Esophagus (tissue), 2 donors: ENCODE measurements around the gene ME1. TPM values are rescaled to one million over a fixed set of nuclear protein-coding genes. Genes with fewer than 3 reads are reported as not detected.
"Not testable (repeated sequence)": the region's sequence is repeated elsewhere in the genome, so short reads cannot be mapped to it uniquely, and the experiment has no call there.

Source experiments
- H3K27ac ChIP-seq, 2 donors: one replicate each; pipeline ENCODE4 v1.5.1; 2013; ENCODE audit warnings: low read depth in 2 of 2, mild to moderate bottlenecking in 2 of 2, inconsistent platforms in 1 of 2, low read length in 1 of 2, moderate library complexity in 1 of 2
- H3K27me3 ChIP-seq, 2 donors: one replicate each; pipeline ENCODE4 v1.6.1; 2013; ENCODE audit warnings: low read length in 2 of 2, control low read depth in 1 of 2, mild to moderate bottlenecking in 1 of 2; ENCODE audit not compliant: insufficient read depth in 2 of 2, control insufficient read depth in 1 of 2
- H3K36me3 ChIP-seq, 2 donors: one replicate each; pipeline ENCODE4 v1.6.1; 2013; ENCODE audit warnings: low read length in 1 of 2; ENCODE audit not compliant: control insufficient read depth in 2 of 2, insufficient read depth in 2 of 2
- H3K4me1 ChIP-seq, 2 donors: one replicate each; pipeline ENCODE4 v1.6.1; 2013; ENCODE audit warnings: low read length in 1 of 2; ENCODE audit not compliant: control insufficient read depth in 2 of 2, insufficient read depth in 2 of 2
- H3K4me3 ChIP-seq, 2 donors: one replicate each; pipeline ENCODE4 v1.5.1; 2013; ENCODE audit warnings: low read length in 2 of 2, mild to moderate bottlenecking in 2 of 2, low read depth in 1 of 2, moderate library complexity in 1 of 2
- H3K9me3 ChIP-seq, 2 donors: one replicate each; pipeline ENCODE4 v1.6.1; 2013; ENCODE audit warnings: mild to moderate bottlenecking in 2 of 2, low read depth in 1 of 2, low read length in 1 of 2, moderate library complexity in 1 of 2; ENCODE audit not compliant: control insufficient read depth in 2 of 2, insufficient read depth in 1 of 2
- WGBS, 2 donors: extraction: QIAGEN DNeasy Blood & Tissue Kit; methylation state at CpG; one replicate each; pipeline ENCODE4 v1.1.7; 2013; 5-methylcytosine and 5-hydroxymethylcytosine counted together
- polyA plus RNA-seq, 2 donors: library from polyadenylated mRNA; stranded (reverse); fragments of 200-250 nt; gene quantifications; one replicate each; pipeline ENCODE4 v1.2.3, GENCODE V29; 2013
- donor health status: healthy with polysubstance abuse.
- donor health status: Bipolar disorder and iron deficiency.

The ME1 gene
- polyA plus RNA-seq, 2 donors = 17.4 to 19.2 TPM

DNA sequence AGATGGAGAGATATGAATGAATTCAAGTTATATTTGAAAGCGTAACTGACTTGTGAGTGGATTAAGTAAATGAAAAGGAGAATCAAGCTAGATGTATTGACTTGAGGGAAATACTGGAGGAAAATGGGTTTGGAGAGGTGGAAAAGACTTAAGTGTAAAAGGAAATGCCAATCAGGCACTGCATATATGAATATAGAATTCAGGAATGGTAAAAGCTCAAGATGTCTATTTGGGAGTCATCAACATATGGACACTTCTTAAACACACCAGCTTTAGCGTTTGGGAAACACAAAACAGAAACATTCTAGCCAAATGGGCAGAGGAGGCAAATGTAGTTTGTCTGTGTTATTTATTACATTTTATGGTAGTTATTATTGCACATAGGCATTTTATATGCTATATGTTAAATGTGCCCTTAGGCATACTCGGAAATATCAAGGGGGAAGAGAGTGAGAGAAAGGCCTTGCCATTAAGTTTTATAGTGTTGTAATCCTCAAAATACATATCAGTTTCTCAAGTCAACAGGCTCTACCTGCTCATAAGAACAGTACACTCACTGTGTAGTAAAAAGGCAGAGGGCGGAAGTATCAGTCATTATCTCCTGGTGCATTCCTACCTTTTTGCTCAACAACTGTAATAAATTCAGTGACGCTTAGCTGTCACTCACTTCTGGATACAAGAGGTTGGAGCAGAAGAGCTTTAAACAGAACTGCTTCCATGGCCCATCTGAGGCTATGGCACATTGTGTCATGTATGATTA lies 33.7 kb upstream of the ME1 start:
- Histone ChIP-seq H3K9me3 (no peaks in the 10 kb centered on the region), H3K27me3 (no peaks in the 10 kb centered on the region), H3K4me1 (no peaks in the 10 kb centered on the region), H3K4me3 (no peak overlapping the region), H3K27ac (no peak overlapping the region), H3K36me3 (no peaks in the 10 kb centered on the region)
- 84 to 92% methylated on average over 5 of the region's 5 CpGs for WGBS, 2 donors

DNA sequence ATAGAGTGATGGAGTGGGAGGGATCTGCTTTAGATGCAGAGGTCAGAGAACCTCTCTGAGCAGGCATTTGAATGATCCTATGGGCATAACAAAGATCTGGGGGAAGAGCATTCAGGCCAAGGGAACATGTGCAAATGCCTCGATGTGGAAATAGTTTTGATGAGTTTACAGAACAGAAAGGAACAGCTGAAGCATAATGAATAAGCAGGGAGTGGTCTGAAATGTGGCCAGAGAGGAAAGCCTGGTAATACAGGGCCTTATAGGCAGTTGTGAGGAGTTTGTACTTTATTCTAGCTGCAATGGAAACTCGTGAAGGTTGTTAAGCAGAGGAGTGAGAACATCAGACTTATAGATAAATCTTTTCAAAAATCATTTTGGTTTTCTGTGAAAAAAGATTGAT lies 33.0 kb upstream of the ME1 start:
- H3K9me3 ChIP-seq = no peaks in the 10 kb centered on the region
- no peaks in the 10 kb centered on the region for H3K27me3 ChIP-seq
- H3K4me1 ChIP-seq = no peaks in the 10 kb centered on the region
- H3K36me3 ChIP-seq = no peaks in the 10 kb centered on the region
- no peak overlapping the region for H3K4me3 ChIP-seq
- H3K27ac ChIP-seq = no peak overlapping the region
- 33% methylated on average over 2 of the region's 2 CpGs for WGBS, 2 donors

DNA sequence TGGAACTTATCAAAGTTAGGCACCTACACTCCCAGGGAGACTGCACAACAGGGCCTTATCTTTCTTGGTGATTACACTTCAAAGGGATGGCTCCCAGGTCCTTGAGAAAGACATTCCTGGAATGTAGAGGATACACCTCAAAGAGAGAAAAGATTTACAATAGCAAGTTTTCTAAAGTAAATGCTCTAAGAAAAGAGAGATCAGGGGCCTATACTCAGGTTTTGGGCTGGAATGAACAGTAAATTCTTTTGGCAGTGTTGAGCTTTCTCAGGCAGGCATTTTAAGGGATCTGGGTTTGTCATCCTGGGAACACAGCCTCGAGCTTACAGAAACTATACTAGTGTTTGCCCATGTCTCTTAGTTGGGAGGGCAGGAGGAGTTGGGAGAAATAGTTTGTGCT lies 31.7 kb upstream of the ME1 start:
- Histone ChIP-seq H3K27ac (no peak overlapping the region), H3K4me1 (no peaks in the 10 kb centered on the region), H3K9me3 (no peaks in the 10 kb centered on the region), H3K36me3 (no peaks in the 10 kb centered on the region), H3K4me3 (no peak overlapping the region), H3K27me3 (no peaks in the 10 kb centered on the region)
- 32 to 59% methylated on average over 1 of the region's 1 CpG for WGBS, 2 donors

DNA sequence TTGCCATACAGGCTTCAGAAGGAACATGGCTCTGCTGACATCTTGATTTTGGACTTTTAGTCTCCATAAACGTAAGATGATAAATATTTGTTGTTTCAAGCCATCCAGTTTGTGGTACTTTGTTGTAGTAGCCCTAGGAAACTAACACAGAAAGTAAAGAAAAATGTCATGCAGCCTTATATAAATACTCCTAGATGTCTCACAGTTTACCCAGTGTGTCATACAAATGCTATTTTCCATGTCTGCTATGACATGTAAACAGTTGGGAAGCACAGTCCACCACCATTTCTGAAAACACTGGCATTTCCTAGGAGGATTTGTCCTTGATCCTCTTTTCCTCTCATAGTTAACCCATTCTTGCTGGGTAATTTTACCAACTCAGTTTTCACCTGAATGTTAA lies 30.6 kb upstream of the ME1 start:
- 36 to 68% methylated on average over 1 of the region's 1 CpG for WGBS, 2 donors

DNA sequence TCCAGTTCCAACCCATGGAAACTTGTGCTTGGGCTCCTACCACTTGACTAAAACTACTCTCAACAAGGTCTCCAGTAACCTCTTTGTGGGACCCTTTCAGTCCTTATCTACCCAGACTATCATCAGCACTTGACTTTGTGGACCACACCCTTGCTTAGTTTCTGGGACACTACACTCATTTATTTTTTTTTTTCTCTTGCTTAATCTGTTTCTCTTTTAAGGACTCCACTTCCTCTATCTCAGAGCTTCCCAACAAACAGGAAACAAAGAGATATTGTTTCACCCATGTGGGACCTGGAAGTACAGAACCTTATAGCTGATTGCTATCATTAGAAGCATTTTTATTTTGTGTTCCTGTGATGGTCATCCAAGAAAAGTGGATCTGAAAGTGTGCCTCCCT lies 28.8 kb upstream of the ME1 start:
- H3K27ac ChIP-seq = no peak overlapping the region
- H3K4me1 ChIP-seq = no peaks in the 10 kb centered on the region
- no peaks in the 10 kb centered on the region for H3K9me3 ChIP-seq
- H3K27me3 ChIP-seq = no peaks in the 10 kb centered on the region
- H3K4me3 ChIP-seq = no peak overlapping the region
- no peaks in the 10 kb centered on the region for H3K36me3 ChIP-seq

More for the DNA sequence above, 30.6 kb upstream of the ME1 start:
- Histone ChIP-seq H3K36me3 (no peaks in the 10 kb centered on the region), H3K27ac (no peak overlapping the region), H3K4me1 (no peaks in the 10 kb centered on the region), H3K9me3 (no peaks in the 10 kb centered on the region), H3K27me3 (no peaks in the 10 kb centered on the region), H3K4me3 (no peak overlapping the region)

DNA sequence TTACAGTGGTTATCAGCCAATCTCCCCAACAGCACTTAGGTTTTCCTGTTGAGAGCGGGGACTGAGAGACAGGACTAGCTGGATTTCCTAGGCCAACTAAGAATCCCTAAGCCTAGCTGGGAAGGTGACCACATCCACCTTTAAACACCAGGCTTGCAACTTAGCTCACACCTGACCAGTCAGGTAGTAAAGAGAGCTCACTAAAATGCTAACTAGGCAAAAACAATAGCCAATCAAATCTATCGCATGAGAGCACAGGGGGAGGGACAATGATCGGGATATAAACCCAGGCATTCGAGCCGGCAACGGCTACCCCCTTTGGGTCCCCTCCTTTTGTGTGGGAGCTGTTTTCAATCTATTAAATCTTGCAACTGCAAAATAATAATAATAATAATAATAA lies 19.2 kb upstream of the ME1 start:
- not testable (repeated sequence) for H3K4me3 ChIP-seq, H3K36me3 ChIP-seq, H3K27ac ChIP-seq, H3K9me3 ChIP-seq, H3K4me1 ChIP-seq, H3K27me3 ChIP-seq
- WGBS, 2 donors = 89 to 93% methylated on average over 6 of the region's 6 CpGs

DNA sequence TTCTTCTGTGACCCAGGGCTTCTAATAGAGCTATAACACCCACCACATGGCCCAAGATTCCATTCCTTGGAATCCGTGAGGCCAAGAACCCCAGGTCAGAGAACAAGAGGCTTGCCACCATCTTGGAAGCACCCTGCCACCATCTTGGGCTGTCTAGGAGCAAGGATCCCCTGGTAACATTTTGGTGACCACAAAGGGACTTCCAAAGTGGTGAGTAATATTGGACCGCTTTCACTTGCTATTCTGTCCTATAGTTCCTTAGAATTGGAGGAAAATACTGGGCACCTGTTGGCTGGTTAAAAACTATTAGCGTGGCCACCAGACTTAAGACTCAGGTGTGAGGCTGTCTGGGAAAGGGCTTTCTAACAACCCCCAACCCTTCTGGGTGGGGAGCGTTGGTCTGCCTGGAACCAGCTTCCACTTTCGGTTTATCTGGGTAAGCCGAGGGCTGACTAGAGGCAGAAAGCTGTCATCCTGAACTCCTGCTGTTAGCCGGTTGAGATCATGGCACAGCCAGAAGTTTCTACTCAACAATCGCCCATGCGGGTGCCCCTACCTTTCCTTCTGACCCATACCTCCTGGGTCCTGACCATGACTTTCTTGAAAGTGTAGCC lies 13.3 kb upstream of the ME1 start:
- not testable (repeated sequence) for H3K27me3 ChIP-seq, H3K4me1 ChIP-seq, H3K36me3 ChIP-seq, H3K9me3 ChIP-seq, H3K27ac ChIP-seq, H3K4me3 ChIP-seq
- 91 to 93% methylated on average over 9 of the region's 9 CpGs for WGBS, 2 donors

DNA sequence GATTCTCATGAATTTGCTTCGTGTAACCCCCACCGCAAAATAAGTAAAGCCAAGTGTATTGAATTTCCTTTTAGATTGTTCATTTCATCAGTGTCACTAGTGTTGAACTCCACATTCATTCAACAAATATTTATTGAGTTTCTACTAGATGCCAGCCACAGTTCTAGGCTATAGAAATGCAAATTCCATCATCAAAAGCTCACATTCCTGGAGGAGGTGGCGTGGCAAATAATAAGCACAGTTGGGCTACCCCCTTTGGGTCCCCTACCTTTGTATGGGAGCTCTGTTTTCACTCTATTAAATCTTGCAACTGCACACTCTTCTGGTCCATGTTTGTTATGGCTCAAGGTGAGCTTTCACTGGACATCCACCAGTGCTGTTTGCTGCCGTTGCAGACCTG lies 12.7 kb upstream of the ME1 start:
- H3K4me3 ChIP-seq = no peak overlapping the region
- no peaks in the 10 kb centered on the region for H3K27me3 ChIP-seq
- no peaks in the 10 kb centered on the region for H3K9me3 ChIP-seq
- H3K36me3 ChIP-seq = no peaks in the 10 kb centered on the region
- no peak overlapping the region for H3K27ac ChIP-seq
- no peaks in the 10 kb centered on the region for H3K4me1 ChIP-seq
- 81 to 88% methylated on average over 4 of the region's 4 CpGs for WGBS, 2 donors

DNA sequence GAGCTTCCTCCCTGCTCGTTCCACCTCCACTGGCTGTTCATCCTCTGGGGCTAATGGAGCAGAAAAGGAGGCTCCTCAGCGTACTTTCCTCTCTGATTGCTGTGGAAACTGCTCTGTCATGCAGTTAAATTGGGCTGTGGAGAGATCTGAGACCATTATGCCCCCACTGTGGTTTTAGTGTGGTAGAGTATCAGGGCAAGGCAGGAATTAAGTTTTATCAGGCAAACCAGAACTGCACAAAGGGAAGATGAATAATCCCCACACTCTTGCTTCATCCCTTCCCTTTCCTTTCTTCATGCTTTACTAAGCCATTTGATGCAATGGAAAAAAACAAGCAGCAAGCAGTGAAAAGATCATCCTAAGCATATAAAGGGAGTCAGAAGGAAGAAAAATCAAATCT lies 11.9 kb upstream of the ME1 start:
- Histone ChIP-seq H3K4me3 (no peak overlapping the region), H3K27ac (no peak overlapping the region), H3K4me1 (no peaks in the 10 kb centered on the region), H3K27me3 (no peaks in the 10 kb centered on the region), H3K9me3 (no peaks in the 10 kb centered on the region), H3K36me3 (no peaks in the 10 kb centered on the region)
- 64 to 81% methylated on average over 2 of the region's 2 CpGs for WGBS, 2 donors

DNA sequence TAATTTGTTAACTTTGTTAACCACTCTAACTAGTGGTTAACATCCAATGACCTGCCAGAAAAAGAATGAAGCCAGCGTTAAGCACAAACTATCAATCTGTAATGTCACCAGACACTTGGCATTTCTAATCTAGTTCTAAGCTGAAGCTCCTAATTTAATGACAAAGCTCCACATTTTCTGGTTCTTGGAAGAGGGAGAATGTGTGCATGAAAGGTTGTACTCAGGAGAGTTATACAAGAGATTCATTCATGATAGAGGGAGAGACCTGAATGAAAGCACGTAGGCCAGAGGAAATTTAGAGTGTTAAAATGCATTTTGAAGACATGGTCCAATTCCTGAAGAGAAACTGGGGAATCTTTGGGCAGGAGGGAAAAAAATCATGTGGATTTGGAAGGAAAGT lies 8.3 kb upstream of the ME1 start:
- H3K27ac ChIP-seq = no peak overlapping the region
- H3K4me1 ChIP-seq = no peaks in the 10 kb centered on the region
- H3K27me3 ChIP-seq = no peaks in the 10 kb centered on the region
- WGBS, 2 donors = 67 to 75% methylated on average over 2 of the region's 2 CpGs
- no peak overlapping the region for H3K4me3 ChIP-seq
- no peaks in the 10 kb centered on the region for H3K9me3 ChIP-seq
- no peaks in the 10 kb centered on the region for H3K36me3 ChIP-seq
